Colonic mucosa (tissue), 4 donors: ENCODE data around the gene NID1. TPM values are rescaled to one million over a fixed set of nuclear protein-coding genes. Genes with fewer than 3 reads are reported as not detected.

Experiments
- DNase-seq: peaks from one replicate; pipeline ENCODE4 v3.0.0-alpha.2; 2020
- H3K27ac ChIP-seq: fragments of 200-600 bp; one replicate; pipeline ENCODE4 v1.8.0; 2021
- H3K27me3 ChIP-seq: fragments of 200-600 bp; one replicate; pipeline ENCODE4 v1.8.0; 2021
- H3K36me3 ChIP-seq: fragments of 200-600 bp; one replicate; pipeline ENCODE4 v1.8.0; 2021
- H3K4me1 ChIP-seq: fragments of 200-600 bp; one replicate; pipeline ENCODE4 v1.8.0; 2021; ENCODE audit warnings: mild to moderate bottlenecking
- H3K4me3 ChIP-seq: fragments of 200-600 bp; one replicate; pipeline ENCODE4 v1.8.0; 2021
- H3K9ac ChIP-seq, 2 donors: one replicate each; pipeline ENCODE4 v1.7.0; 2013; ENCODE audit warnings: control low read depth in 2 of 2, low read depth in 2 of 2, low read length in 2 of 2
- H3K9me3 ChIP-seq: fragments of 200-600 bp; one replicate; pipeline ENCODE4 v1.8.0; 2021
- intact Hi-C: fragments of 100-400 bp; cut with DNase I; formaldehyde crosslinking; loops from one replicate; pipeline ENCODE4 v1.14.1; 2022
- total RNA-seq, 2 donors: library from RNA; stranded (reverse); fragmentation: NEBNext Ultra II Directional in 1 of 2; extraction: Animal tissue kit (Norgen Biotek cat#: 25700) in 1 of 2; gene quantifications; one replicate each; pipeline ENCODE4 v1.2.1, GENCODE V29; 2021
- TF ChIP-seq, protein P1 (sequence below): fragments of 200-600 bp; IDR thresholded peaks from one replicate; pipeline ENCODE4 v1.8.0; 2022; ENCODE audit warnings: antibody characterized with exemption, mild to moderate bottlenecking
- donor health status: healthy.
- donor health status: DM: no; HTN: no; CAD: no.
- donor health status: DM: no; HTN: no; CAD: no.

The NID1 gene
- total RNA-seq, 2 donors from 2014 or later, result 8.8 to 25.5 TPM

DNA sequence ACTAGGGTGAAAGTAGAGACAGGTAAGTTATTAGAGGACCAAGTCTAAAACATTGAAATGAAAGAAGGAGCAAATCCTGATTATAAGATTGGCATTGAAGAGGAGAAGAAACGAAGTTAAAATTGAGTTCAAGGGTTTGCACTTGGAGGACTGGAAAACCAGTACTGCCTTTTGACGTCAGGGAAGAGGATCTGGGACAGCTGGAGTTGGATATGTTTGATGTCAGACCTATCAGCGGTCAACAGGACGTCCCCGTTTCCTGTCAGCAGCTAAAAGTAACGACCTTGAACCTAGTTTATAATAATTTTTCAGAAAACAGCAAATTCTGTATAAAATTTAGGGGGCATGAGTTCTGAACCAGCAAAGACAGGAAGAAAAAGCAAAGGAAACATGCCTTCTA, 1.2 kb upstream of the NID1 start:
- TF ChIP-seq, protein P1, sequence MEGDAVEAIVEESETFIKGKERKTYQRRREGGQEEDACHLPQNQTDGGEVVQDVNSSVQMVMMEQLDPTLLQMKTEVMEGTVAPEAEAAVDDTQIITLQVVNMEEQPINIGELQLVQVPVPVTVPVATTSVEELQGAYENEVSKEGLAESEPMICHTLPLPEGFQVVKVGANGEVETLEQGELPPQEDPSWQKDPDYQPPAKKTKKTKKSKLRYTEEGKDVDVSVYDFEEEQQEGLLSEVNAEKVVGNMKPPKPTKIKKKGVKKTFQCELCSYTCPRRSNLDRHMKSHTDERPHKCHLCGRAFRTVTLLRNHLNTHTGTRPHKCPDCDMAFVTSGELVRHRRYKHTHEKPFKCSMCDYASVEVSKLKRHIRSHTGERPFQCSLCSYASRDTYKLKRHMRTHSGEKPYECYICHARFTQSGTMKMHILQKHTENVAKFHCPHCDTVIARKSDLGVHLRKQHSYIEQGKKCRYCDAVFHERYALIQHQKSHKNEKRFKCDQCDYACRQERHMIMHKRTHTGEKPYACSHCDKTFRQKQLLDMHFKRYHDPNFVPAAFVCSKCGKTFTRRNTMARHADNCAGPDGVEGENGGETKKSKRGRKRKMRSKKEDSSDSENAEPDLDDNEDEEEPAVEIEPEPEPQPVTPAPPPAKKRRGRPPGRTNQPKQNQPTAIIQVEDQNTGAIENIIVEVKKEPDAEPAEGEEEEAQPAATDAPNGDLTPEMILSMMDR, result no peak
- Histone ChIP-seq H3K4me3 (peak overlapping the region; percentile 51), H3K9me3 (no peaks in the 10 kb centered on the region), H3K4me1 (no peaks in the 10 kb centered on the region), H3K9ac (no peak overlapping the region), H3K27ac (peak overlapping the region; percentile 61), H3K36me3 (no peaks in the 10 kb centered on the region), H3K27me3 (peaks cover 19% of the 10 kb centered on the region)
- DNase-seq, result no peak
- intact Hi-C loops, result no loop called here

GRCh38 chr1:236065509-236066005, 667 bp upstream of the NID1 start:
- Histone ChIP-seq H3K27me3 (peaks cover 19% of the 10 kb centered on the region), H3K9me3 (no peaks in the 10 kb centered on the region), H3K36me3 (no peaks in the 10 kb centered on the region), H3K27ac (peak overlapping the region; percentile 80), H3K9ac (peak overlapping the region; percentile 61 to 91), H3K4me1 (no peaks in the 10 kb centered on the region), H3K4me3 (peak overlapping the region; percentile 51)
- DNase-seq, result no peak
- TF ChIP-seq, protein P1, result no peak
- intact Hi-C loops, result no loop called here

DNA sequence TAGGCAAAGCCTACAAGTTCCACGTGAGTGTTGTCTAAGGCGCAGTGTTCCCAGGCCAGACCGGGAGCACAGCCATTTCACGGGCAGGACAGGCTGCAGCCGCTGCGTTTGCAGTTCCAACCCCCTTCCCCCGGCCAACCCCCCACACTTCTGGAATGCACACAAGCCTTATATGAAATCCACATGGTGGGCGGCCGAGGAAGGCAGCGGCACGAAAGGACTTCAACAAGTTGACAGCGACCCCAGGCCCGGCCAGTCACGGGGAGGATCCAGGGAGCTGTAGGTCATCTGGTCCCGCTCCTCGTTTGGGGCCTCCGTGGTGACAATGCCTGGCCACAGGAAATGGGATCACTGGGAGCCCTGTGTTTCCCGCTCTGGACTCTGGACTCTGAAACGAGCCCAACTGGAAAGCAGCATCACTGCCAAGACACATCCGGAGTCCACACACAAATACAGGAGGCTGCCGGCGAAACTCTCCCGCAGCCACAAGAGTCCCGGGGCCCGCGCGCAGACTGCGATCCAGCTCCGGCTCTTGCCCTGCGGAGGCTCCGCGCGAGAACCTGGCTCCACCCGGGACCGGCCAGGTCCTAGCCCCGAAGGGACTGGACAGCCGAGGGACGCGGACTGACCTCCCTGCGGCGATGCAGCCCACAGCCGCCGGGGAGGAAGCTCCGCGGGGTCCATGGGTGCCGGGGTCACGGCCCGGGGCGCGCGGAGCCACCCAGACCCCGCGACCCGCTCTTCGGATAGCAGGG, 794 bp downstream of the NID1 start:
- Histone ChIP-seq H3K36me3 (no peaks in the 10 kb centered on the region), H3K9me3 (no peaks in the 10 kb centered on the region), H3K27me3 (peaks cover 19% of the 10 kb centered on the region), H3K9ac (peak overlapping the region; percentile 49 to 91), H3K4me3 (peak overlapping the region; percentile 51), H3K4me1 (no peaks in the 10 kb centered on the region), H3K27ac (peak overlapping the region; percentile 80)
- peak; percentile 47 for DNase-seq
- intact Hi-C loops, result no loop called here
- TF ChIP-seq, protein P1, result no peak

GRCh38 chr1:236063551-236063918, 1.4 kb downstream of the NID1 start:
- peak overlapping the region; percentile 80 for H3K27ac ChIP-seq

GRCh38 chr1:236060286-236060685, 4.6 kb downstream of the NID1 start:
- Histone ChIP-seq H3K9ac (no peak overlapping the region), H3K4me1 (no peaks in the 10 kb centered on the region), H3K4me3 (no peak overlapping the region), H3K27ac (no peak overlapping the region), H3K27me3 (peaks cover 15% of the 10 kb centered on the region), H3K36me3 (no peaks in the 10 kb centered on the region), H3K9me3 (no peaks in the 10 kb centered on the region)
- intact Hi-C loops, result no loop called here
- TF ChIP-seq, protein P1, result no peak
- DNase-seq, result no peak

More at GRCh38 chr1:236063551-236063918, 1.4 kb downstream of the NID1 start:
- TF ChIP-seq, protein P1, result no peak
- H3K4me1 ChIP-seq, result no peaks in the 10 kb centered on the region
- peak overlapping the region; percentile 26 to 91 for H3K9ac ChIP-seq
- H3K27me3 ChIP-seq, result peaks cover 19% of the 10 kb centered on the region
- H3K4me3 ChIP-seq, result peak overlapping the region; percentile 51
- no peaks in the 10 kb centered on the region for H3K9me3 ChIP-seq
- intact Hi-C loops, result no loop called here
- DNase-seq, result no peak
- H3K36me3 ChIP-seq, result no peaks in the 10 kb centered on the region
